Measurements from ENCODE around the gene FBRSL1.
"Not testable (repeated sequence)": the region's sequence is repeated elsewhere in the genome, so short reads cannot be mapped to it uniquely, and the experiment has no call there.

FBRSL1 gene

GRCh38 chr12:132471858-132472255, 18.1 kb upstream of the FBRSL1 start:
- no peak for DNase-seq

DNA sequence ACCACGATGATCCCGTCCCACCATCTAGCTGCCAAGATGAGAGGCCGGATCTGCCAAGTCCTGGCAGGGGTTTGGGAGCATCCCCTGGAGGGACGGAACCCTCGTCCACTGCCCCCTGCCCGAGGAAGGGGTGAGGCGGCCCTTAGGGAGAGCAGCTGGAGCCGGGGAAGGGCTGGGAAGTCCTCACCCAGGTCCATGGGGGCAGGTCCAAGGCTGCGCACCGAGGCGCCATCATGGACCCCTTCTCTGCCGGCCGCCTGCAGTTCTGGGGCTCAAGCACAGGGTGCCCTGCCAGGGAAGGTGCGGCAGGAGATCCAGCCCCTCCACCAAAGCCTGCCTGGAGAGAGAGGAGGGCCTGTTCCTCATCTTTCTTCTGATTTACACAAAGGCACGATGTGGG, 17.6 kb upstream of the FBRSL1 start:
- no peak for DNase-seq

GRCh38 chr12:132474237-132474741, 15.7 kb upstream of the FBRSL1 start:
- DNase-seq = no peak

DNA sequence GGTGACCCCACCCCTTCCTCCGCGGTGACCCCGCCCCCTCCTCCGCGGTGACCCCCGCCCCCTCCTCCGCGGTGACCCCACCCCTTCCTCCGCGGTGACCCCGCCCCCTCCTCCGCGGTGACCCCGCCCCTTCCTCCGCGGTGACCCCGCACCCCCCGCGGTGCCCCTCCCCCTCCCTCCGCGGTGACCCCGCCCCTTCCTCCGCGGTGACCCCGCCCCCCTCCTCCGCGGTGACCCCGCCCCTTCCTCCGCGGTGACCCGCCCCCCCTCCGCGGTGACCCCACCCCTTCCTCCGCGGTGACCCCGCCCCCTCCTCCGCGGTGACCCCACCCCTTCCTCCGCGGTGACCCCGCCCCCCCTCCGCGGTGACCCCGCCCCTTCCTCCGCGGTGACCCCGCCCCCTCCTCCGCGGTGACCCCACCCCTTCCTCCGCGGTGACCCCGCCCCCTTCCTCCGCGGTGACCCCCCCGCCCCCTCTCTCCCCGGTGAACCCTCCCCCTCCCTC, 15.1 kb upstream of the FBRSL1 start:
- DNase-seq = not testable (repeated sequence)

- DNase-seq = no peak
These were observed 14.5 kb upstream of the FBRSL1 start for GRCh38 chr12:132475304-132476037.

DNA sequence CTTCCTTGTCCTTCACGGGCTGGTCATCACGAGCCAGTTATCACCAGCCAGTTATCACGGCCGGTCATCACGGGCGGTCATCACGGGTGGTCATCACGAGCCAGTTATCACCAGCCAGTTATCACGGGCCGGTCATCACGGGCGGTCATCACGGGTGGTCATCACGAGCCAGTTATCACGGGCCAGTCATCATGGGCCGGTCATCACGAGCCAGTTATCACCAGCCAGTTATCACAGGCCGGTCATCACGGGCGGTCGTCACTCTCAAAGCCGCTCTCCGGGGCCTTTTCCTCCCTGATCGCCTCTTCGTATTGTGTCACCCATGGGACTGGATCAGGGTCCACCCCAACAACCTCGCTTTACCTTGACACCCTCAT, 13.9 kb upstream of the FBRSL1 start:
- no peak for DNase-seq

GRCh38 chr12:132476421-132476820, 13.5 kb upstream of the FBRSL1 start:
- no peak for DNase-seq

DNA sequence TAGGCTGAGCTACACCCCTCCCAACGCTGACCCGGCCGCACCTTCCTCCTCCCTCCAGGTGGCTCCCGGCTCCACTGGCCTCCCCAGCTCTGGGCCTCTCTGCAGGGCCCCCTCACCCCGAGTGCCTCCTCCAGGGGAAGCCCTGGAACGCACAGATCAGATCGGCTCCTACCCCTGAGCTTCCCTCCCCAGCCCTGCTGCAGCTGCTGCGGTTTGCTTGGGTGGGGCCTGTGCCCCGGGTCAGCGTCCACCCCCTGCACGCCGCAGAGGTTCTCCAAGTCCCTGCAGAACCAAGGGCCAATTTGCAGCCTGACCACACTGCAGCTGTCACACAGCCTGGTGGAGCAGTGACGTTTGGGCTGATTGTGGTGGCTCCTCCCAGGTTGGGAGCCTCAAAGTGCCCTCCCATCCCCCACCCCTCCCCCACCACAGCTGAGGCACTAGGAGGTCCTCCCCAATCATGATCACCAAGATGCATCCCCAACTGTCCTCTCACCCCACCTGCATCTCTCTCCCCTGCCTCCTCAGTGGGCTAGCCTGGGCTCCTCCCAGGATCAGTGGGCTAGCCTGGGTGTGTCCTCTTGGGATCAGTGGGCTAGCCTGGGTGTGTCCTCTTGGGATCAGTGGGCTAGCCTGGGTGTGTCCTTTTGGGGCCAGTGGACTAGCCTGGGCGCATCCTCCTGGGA, 12.8 kb upstream of the FBRSL1 start:
- DNase-seq = no peak

- no peak for DNase-seq
These were observed 12.1 kb upstream of the FBRSL1 start for GRCh38 chr12:132477703-132478432.

GRCh38 chr12:132478433-132478803, 11.5 kb upstream of the FBRSL1 start:
- no peak for DNase-seq

DNA sequence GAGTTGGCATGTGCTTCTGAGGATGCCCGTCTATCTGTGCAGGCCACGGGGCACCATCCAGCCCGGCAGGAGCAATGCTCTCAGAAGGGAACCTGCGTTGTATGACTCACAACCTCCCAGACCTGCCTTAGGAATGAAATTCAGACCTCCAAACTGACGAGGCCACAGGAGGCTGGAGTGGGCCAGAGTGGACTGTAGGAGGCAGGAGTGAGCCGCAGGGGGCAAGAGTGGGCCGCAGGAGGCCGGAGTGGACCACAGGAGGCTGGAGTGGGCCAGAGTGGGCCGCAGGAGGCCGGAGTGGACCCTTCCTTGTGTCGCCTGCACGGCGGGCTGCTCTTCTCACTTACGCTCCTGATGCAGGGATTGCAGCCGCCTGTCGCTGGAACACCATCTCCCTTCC, 11.1 kb upstream of the FBRSL1 start:
- no peak for DNase-seq

- DNase-seq = no peak
These were observed 10.7 kb upstream of the FBRSL1 start for GRCh38 chr12:132479291-132479690.

DNA sequence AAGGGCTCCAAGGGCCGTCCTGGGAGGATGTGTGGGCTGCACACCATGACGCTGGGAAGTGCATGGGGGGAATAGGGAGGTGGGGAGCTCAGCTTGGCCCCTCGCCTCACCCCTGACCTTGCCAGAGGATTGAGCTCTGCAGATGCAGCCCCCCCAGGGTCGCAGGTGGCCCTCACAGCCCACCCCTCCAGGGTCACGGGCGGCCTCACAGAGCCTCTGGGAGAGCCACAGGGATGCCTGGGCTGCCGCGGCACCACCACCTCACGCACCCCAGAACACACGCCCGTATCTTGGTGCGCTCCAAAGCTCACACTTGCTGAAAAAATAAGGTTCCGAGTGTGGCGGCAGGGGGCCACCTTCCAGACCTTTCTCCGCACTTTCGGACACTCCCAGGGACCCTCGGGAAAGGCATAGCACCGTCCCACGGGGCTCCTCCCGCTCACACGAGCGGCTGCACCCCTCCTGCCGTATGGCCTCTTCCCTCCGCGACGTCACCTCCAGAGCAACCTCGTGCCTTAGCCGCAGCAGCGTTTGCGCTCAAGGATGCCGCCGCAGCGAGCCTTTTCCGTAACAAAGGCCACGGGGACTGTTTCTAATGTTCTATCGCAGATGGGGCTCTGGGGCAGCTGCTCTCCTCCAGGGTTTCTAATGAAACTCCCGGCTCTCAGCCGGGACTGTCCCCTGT, 9.9 kb upstream of the FBRSL1 start:
- no peak for DNase-seq

DNA sequence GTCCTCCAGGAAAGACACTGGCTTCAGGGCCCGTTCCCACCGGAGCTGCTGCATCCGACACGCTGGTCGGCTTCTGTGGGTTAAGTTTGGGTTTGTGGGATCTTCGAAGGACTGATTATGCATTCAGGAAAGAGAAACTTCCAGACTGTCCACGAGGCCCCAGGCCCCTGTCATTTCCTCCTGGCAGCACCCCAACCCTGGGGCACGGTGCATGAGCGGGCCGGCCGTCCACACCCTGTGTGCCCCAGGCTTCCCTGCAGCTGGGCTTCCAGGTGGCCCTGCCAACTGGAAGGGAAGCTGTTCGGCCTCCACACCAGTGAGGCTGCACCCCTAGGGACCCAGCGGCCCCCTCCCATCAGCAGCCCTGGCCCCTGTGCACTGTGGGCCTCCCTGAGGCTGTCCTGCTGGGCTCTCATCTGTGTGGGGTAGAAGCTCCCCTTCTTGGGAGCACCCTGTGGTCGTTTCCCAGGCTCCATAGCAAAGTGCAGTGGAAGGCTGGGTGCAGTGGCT, 9.3 kb upstream of the FBRSL1 start:
- no peak for DNase-seq

- no peak for DNase-seq
These were observed 8.6 kb upstream of the FBRSL1 start for GRCh38 chr12:132481345-132481744.

- no peak for DNase-seq
These were observed 7.9 kb upstream of the FBRSL1 start for GRCh38 chr12:132481771-132482745.

DNA sequence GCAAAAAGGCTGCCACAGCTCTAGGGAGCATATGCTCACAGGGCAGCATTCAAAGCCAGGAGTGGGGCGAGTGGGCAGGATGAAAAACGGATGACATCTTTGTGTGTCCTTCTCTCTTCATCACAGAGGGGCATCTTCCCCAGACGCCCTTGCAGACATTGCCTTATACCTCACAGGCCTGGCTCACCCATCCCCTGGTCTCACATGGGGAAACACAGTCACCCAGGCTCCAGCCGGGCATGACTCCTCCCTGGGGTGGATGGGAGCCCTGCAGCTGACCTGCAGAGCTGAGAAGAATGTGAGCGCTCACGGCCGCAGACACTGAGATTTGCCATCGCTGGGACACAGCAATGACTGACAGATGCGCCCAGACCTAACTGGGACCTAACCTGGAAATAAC, 7.2 kb upstream of the FBRSL1 start:
- no peak for DNase-seq

GRCh38 chr12:132483208-132483607, 6.7 kb upstream of the FBRSL1 start:
- DNase-seq = no peak

DNA sequence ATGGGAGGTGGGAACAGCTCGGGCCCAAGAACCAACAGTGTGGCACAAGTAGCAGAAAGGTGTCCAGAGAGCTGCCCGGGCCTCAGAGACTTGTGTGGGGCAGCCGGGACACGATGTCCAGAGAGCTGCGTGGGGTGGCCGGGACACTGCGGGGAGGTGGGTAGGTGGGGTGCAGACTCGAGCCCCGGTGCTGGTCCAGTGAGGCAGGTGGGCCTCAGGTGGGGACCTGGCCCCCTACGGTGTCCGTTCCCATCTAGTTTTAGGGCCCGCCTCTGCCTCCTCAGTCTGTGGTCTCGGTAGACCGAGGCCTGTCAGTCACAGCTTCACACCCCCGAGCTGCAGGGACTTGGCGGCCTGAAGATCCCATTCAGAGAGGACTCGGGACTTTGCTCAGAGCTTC, 6.3 kb upstream of the FBRSL1 start:
- no peak for DNase-seq

- no peak for DNase-seq
These were observed 5.6 kb upstream of the FBRSL1 start for GRCh38 chr12:132484183-132484890.

DNA sequence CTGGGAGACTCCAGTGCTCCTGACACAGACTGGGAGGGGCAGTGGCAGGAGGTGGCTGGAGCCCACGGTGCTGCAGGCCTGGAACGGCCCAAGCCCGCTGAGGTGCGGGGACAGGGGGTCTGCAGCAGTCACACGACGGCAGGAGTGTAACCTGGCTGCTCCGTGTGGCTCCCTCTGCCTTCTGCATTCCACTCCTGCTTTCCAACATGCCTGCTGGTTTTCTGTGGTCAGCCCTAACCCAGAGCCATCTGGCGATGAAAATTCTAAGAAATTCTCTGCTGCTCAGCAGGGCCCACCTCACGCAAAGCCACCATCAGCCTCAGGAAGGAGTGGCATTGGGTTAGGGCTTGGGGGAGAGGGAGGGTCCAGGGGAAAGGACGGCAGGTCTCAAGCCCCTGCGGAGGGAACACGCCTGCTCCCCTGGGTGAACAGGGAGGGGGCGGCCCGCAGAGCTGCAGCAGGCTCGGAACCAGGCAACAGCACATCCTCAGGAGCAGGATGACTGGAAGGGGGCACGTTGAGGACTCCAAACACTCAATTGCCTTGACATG, 5.0 kb upstream of the FBRSL1 start:
- no peak for DNase-seq

Data from activated CD8-positive, alpha-beta memory T cell treated with anti-CD3 and anti-CD28 coated beads, Interleukin-2, amount 50 U/mL, for 4 hours (primary cell).